Pons (tissue), 1 donor: ENCODE data around the gene STK11.

Experiments used
- DNase-seq: peaks from one replicate; pipeline ENCODE4 v3.0.0-alpha.2; 2016; ENCODE audit warnings: low spot score

Gene STK11

GRCh38 chr19:1251330-1252220 lies 46.0 kb downstream of the STK11 start:
- peak; percentile 72 for DNase-seq

GRCh38 chr19:1252221-1252820 lies 46.7 kb downstream of the STK11 start:
- DNase-seq: peak; percentile 87

GRCh38 chr19:1252821-1253513 lies 47.4 kb downstream of the STK11 start:
- DNase-seq: peak; percentile 91

GRCh38 chr19:1253514-1254080 lies 48.0 kb downstream of the STK11 start:
- DNase-seq: no peak

- peak; percentile 51 for DNase-seq
These were observed 48.5 kb downstream of the STK11 start for GRCh38 chr19:1254081-1254527.

GRCh38 chr19:1254530-1255185 lies 49.1 kb downstream of the STK11 start:
- DNase-seq: peak; percentile 25

- peak; percentile 88 for DNase-seq
These were observed 49.9 kb downstream of the STK11 start for GRCh38 chr19:1255186-1256161.

GRCh38 chr19:1256646-1257474 lies 51.3 kb downstream of the STK11 start:
- DNase-seq: no peak

GRCh38 chr19:1257475-1258162 lies 52.0 kb downstream of the STK11 start:
- no peak for DNase-seq

- no peak for DNase-seq
These were observed 52.5 kb downstream of the STK11 start for GRCh38 chr19:1258163-1258492.

GRCh38 chr19:1258707-1259205 lies 53.2 kb downstream of the STK11 start:
- no peak for DNase-seq

- DNase-seq: peak; percentile 26
These were observed 53.8 kb downstream of the STK11 start for GRCh38 chr19:1259206-1259875.

- DNase-seq: no peak
These were observed 54.5 kb downstream of the STK11 start for GRCh38 chr19:1259876-1260748.

GRCh38 chr19:1260749-1261537 lies 55.4 kb downstream of the STK11 start:
- peak; percentile 93 for DNase-seq

GRCh38 chr19:1261538-1261797 lies 55.9 kb downstream of the STK11 start:
- peak; percentile 14 for DNase-seq

GRCh38 chr19:1261798-1262622 lies 56.4 kb downstream of the STK11 start:
- peak; percentile 41 for DNase-seq
